Measurements from ENCODE around the gene THRB.

GRCh38 chr3:24512564-24513197 is 18.0 kb upstream of the THRB start:
- TF ChIP-seq EP300 (IDR thresholded peaks at IDR 0.05): no peak
- TF ChIP-seq, protein P1, sequence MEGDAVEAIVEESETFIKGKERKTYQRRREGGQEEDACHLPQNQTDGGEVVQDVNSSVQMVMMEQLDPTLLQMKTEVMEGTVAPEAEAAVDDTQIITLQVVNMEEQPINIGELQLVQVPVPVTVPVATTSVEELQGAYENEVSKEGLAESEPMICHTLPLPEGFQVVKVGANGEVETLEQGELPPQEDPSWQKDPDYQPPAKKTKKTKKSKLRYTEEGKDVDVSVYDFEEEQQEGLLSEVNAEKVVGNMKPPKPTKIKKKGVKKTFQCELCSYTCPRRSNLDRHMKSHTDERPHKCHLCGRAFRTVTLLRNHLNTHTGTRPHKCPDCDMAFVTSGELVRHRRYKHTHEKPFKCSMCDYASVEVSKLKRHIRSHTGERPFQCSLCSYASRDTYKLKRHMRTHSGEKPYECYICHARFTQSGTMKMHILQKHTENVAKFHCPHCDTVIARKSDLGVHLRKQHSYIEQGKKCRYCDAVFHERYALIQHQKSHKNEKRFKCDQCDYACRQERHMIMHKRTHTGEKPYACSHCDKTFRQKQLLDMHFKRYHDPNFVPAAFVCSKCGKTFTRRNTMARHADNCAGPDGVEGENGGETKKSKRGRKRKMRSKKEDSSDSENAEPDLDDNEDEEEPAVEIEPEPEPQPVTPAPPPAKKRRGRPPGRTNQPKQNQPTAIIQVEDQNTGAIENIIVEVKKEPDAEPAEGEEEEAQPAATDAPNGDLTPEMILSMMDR (IDR thresholded peaks at IDR 0.05): no peak
